HUES64 (cell line): Measurements from ENCODE around the gene ZDHHC14.
"Not testable (repeated sequence)": the region's sequence is repeated elsewhere in the genome, so short reads cannot be mapped to it uniquely, and the experiment has no call there.

Experiments
- H3K27ac ChIP-seq: 2 replicates; pipeline ENCODE4 v1.7.0; 2013; ENCODE audit warnings: low read depth, low read length, inconsistent platforms
- H3K27me3 ChIP-seq: 2 replicates; pipeline ENCODE4 v1.6.1; 2013; ENCODE audit warnings: mild to moderate bottlenecking, low read length; ENCODE audit not compliant: insufficient read depth
- H3K36me3 ChIP-seq: 2 replicates; pipeline ENCODE4 v1.6.1; 2013; ENCODE audit warnings: mild to moderate bottlenecking, low read length; ENCODE audit not compliant: insufficient read depth
- H3K4me1 ChIP-seq: 2 replicates; pipeline ENCODE4 v1.6.1; 2013; ENCODE audit warnings: mild to moderate bottlenecking, low read length, moderate library complexity; ENCODE audit not compliant: insufficient read depth
- H3K4me3 ChIP-seq: 2 replicates; pipeline ENCODE4 v1.5.1; 2013; ENCODE audit warnings: mild to moderate bottlenecking, low read length, moderate library complexity
- H3K9ac ChIP-seq: 2 replicates; pipeline ENCODE4 v1.6.1; 2013; ENCODE audit warnings: mild to moderate bottlenecking, low read depth, low read length
- H3K9me3 ChIP-seq: 2 replicates; pipeline ENCODE4 v1.6.1; 2013; ENCODE audit warnings: low read depth, low read length; ENCODE audit not compliant: insufficient read depth
- WGBS: fragments of 150-250, 120-280 bp; methylation state at CpG from one replicate; pipeline ENCODE4 v1.1.7; 2013; ENCODE audit warnings: missing lambda C conversion rate; 5-methylcytosine and 5-hydroxymethylcytosine counted together

Gene ZDHHC14

DNA sequence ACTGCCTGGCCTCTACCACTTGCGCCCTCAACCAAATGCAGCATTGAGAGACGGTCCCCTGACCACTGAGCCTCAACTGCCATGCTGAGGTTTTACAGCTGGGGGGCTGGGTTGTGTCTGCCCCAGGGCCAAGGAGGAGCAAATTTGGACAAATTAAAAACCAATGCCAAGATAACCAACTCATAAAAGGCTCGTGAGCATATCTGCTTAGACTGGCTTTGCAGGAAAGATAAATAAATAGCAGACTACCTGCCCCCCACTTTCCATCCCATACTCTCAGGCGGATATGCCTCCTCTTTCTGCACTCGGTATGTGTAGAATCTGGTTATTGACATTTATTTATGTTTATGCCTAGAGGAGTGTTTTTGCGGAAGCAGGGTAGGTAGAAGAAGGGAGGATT lies 76.8 kb downstream of the ZDHHC14 start:
- no peak overlapping the region for H3K27ac ChIP-seq
- no peaks in the 10 kb centered on the region for H3K9me3 ChIP-seq
- H3K4me1 ChIP-seq: peaks cover 7% of the 10 kb centered on the region; the same call in 1 of the 2 replicates
- H3K27me3 ChIP-seq: no peaks in the 10 kb centered on the region
- no peaks in the 10 kb centered on the region for H3K36me3 ChIP-seq
- no peak overlapping the region for H3K9ac ChIP-seq
- WGBS: 98% methylated on average over 6 of the region's 6 CpGs
- no peak overlapping the region for H3K4me3 ChIP-seq

DNA sequence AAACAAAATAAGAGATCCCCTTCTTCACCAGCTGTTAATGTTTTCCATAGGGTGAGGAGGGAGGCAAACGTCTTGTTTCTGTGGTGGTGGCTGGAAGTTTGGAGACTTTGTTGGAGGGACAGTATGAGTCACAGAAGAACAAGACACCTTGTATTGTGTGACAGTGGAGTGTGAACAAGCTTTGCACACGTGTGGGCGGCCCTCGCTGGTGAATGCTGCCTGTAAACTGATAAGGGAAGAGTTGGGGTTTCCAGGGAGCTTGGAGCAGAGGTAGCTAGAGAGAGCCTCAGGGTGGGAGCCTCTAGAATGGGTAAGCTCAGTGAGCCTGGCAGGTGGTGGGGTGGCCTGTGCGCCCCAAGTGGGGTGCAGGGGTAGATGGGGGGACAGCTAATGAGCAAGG lies 78.3 kb downstream of the ZDHHC14 start:
- Histone ChIP-seq H3K27ac (no peak overlapping the region), H3K9ac (no peak overlapping the region), H3K27me3 (no peaks in the 10 kb centered on the region), H3K9me3 (no peaks in the 10 kb centered on the region), H3K4me3 (no peak overlapping the region), H3K4me1 (peaks cover 15% of the 10 kb centered on the region; the same call in 1 of the 2 replicates), H3K36me3 (no peaks in the 10 kb centered on the region)
- WGBS: 85% methylated on average over 5 of the region's 5 CpGs

DNA sequence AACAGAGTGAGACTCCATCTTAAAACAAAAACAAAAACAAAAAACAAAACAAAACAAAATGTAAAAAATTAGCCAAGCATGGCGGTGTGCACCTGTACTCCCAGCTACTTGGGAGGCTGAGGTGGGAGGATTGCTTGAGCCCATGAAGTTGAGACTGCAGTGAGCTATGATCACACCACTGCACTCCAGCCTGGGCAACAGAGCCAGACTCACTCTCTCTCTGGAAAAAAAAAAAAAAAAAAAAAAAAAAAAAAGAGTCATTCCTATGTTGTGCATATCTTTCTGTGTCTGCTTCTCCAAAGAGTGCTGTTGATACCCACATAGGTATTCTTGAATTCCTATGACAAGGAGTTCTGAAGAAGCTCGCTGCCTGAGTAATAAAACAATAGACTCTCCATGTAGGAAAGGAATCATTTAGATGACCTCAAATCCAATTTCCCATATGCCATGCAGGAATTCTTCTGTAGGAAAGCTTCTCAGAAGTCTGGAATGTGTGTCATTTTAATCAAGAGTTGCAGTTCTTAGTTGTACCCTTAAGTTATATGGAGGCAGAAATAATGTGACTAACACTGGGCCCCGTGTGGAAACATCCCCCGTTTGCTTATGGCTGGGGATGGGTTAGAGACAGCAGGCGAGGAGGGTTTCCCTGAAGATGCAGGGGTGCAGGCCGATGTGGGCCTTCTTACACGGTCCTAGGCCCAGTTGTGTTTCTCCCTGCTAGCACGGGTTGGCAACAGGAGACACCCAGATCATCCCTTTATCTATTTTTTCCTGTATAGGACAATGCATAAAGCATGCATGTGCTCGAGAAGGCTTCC lies 79.4 kb downstream of the ZDHHC14 start:
- no peaks in the 10 kb centered on the region for H3K9me3 ChIP-seq
- no peak overlapping the region for H3K9ac ChIP-seq
- peaks cover 22% of the 10 kb centered on the region for H3K4me1 ChIP-seq
- 87% methylated on average over 8 of the region's 9 CpGs for WGBS
- H3K36me3 ChIP-seq: no peaks in the 10 kb centered on the region
- no peak overlapping the region for H3K27ac ChIP-seq
- H3K27me3 ChIP-seq: no peaks in the 10 kb centered on the region
- no peak overlapping the region for H3K4me3 ChIP-seq

DNA sequence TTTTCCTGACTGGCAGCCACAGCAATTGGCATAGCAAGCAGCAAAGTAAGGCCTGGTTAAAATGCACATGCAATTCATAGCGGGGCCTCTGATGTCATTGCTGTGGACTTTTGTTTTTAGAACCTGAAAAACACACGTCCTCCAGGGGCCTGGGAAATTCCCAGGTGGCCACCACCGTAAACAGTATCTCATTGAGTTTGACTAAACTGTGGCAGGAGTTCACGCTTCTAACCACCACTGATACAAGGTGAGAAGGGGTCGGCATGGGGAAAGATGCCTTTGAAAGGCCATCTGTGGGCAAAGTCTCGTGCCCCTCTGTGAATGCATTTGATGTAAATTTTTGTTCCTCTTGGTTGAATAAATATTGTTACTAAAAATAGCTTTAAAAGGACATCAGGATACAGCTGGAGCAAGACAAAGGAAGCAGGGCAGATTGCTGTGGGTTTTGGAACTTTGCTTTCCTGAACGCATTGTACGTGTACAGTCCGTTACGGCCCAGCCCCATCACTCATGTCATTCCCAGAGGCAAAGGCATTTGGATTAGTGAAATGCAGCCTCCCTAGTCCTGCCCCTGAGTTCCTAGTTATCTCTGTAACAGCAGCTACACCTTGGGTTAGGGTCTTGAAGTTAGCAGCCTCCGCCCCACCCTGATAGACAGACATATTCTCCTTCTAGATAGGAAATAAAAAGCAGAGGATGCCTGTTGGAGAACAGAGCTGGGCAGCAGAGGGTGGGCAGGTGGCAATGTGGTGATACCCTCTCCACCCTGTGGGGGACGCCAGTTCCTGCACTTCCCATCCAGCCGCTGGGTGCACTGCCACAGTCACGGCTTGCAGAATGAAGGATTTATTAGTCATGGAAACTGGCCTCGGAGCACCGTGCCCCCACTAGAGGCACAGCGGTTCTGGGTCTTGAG lies 80.3 kb downstream of the ZDHHC14 start:
- Histone ChIP-seq H3K9ac (no peak overlapping the region), H3K27ac (no peak overlapping the region), H3K4me3 (no peak overlapping the region), H3K36me3 (no peaks in the 10 kb centered on the region), H3K4me1 (peaks cover 21% of the 10 kb centered on the region), H3K27me3 (no peaks in the 10 kb centered on the region), H3K9me3 (no peaks in the 10 kb centered on the region)
- 87% methylated on average over 17 of the region's 17 CpGs for WGBS

DNA sequence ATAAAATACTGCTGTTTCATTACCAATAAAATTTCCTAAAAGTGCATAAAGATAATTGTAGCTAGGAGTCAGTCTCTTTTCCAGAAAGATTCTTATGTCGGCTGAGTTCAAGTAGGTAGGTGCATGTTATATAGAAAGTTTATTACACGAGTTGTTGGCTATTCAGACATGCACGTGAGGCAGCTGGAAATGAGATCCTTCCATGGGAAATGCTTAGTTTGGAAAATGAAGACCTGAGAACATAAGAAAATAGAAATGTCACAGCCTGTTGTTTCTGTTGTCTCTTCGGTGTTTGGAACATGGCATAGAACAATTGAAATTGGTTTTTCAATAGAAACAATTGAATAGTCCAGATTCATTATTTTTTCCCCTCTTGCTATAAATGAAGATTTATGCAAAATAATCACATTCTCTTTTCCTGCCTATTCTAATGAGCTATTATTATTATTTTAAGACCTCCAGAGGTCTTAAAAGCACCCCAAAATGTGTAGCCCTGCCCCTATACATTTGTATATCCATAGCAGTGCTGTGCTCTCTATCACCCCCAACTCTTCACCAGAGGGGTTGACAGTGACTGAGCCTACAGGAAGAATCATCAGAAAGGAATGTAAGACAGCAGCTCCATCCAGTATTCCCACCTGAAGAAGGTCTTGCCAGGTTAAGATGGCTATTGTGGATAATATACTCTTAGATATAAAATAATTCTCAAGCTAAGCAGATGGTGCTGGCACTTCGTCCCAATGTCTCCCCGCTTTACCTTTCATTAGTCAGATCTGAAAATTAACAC lies 82.2 kb downstream of the ZDHHC14 start:
- WGBS: 91% methylated on average over 6 of the region's 6 CpGs
- no peak overlapping the region for H3K4me3 ChIP-seq
- H3K36me3 ChIP-seq: no peaks in the 10 kb centered on the region
- no peak overlapping the region for H3K9ac ChIP-seq
- no peaks in the 10 kb centered on the region for H3K9me3 ChIP-seq
- H3K27ac ChIP-seq: no peak overlapping the region
- H3K27me3 ChIP-seq: no peaks in the 10 kb centered on the region
- peaks cover 21% of the 10 kb centered on the region for H3K4me1 ChIP-seq

DNA sequence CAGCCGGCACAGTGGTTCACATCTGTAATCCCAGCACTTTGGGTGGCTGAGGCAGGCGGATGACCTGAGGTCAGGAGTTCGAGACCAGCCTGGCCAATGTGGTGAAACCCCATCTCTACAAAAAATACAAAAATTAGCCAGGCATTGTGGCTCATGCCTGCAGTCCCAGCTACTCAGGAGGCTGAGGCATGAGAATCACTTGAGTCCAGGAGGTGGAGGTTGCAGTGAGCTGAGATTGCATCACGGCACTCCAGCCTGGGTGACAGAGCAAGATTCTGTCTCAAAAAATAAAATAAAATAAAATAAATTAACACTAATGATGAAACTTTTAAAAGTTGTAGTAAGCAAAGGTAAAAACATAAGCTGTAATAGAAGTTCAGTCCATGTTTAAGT lies 82.7 kb downstream of the ZDHHC14 start:
- not testable (repeated sequence) for H3K9ac ChIP-seq, H3K27me3 ChIP-seq, H3K27ac ChIP-seq, H3K36me3 ChIP-seq, H3K4me3 ChIP-seq, H3K9me3 ChIP-seq
- peaks cover 21% of the 10 kb centered on the region for H3K4me1 ChIP-seq
- 96% methylated on average over 4 of the region's 4 CpGs for WGBS

DNA sequence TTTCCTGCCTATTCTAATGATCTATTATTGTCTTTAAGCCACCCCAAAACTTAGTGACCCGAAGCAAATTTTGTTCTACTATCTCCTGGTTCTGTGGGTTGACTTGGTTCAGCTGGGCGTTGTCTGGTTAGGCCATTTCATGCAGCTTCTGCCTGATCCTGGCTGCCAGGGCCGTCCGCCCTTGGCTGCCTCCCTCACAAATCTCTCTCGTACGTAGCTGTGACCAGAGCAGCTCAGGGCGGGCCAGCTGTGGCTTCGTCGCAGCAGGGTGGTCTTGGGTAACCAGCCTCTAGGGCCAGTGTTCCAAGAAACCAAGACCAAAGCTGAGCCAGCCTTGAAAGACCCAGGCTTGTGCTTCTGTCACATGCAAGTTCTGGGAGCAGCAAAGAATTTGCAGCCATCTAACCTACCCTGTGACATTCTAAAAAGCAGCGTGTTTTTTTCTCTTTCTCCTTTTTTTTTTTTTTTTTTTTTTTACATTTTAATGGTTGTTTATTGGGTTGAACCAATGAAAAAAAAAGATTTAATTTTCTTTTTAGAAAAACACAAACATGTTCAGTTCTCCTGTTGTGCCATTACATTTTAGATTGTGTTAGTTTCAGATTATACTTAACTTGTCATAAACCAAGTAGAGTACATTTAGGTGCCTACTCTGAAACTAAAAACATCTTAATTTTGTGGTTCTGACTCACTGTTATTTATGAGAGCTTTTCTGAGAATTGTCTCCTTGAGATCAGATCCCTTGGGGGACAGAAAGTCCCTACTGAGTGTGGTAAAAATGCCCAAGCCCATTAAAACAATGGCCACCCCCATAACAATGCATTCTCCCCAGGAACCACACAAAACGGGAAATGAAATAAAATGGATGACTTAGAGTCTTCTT lies 83.9 kb downstream of the ZDHHC14 start:
- Histone ChIP-seq H3K27me3 (no peaks in the 10 kb centered on the region), H3K9ac (no peak overlapping the region), H3K36me3 (no peaks in the 10 kb centered on the region), H3K27ac (no peak overlapping the region), H3K9me3 (no peaks in the 10 kb centered on the region), H3K4me1 (peaks cover 21% of the 10 kb centered on the region), H3K4me3 (no peak overlapping the region)
- 72% methylated on average over 10 of the region's 11 CpGs for WGBS

DNA sequence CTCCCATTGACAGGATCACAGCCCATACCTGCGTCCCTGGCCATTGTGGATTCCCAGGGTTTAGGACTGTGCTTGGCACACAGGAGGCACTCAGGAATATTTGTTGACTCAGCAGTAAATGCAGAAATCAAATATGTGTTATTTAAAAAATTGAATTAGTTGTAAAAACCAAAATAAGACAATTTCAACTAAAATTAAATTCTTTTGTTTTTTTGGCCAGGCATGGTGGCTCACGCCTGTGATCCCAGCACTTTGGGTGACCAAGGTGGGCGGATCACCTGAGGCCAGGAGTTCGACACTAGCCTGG lies 85.3 kb downstream of the ZDHHC14 start:
- WGBS: 96% methylated on average over 4 of the region's 4 CpGs
- Histone ChIP-seq H3K4me3 (no peak overlapping the region), H3K27ac (no peak overlapping the region), H3K4me1 (peaks cover 21% of the 10 kb centered on the region), H3K27me3 (no peaks in the 10 kb centered on the region), H3K9ac (no peak overlapping the region), H3K9me3 (no peaks in the 10 kb centered on the region), H3K36me3 (no peaks in the 10 kb centered on the region)

DNA sequence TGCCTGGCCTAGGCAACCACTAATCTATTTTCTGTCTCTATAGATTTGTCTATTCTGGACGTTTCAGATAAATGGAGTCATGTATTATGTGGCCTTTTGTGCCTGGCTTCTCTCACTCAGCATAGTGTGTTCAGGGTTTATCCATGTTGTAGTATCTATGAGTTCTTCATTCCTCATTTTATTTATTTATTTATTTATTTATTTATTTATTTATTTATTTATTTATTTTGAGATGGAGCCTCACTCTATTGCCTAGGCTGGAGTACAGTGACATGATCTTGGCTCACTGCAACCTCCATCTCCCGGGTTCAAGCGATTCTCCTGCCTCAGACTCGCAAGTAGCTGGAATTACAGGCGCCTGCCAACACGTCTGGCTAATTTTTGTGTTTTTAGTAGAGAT lies 86.3 kb downstream of the ZDHHC14 start:
- not testable (repeated sequence) for H3K36me3 ChIP-seq, H3K4me3 ChIP-seq, H3K9me3 ChIP-seq, H3K27ac ChIP-seq, H3K27me3 ChIP-seq, H3K9ac ChIP-seq
- 91% methylated on average over 6 of the region's 6 CpGs for WGBS
- peaks cover 21% of the 10 kb centered on the region for H3K4me1 ChIP-seq

DNA sequence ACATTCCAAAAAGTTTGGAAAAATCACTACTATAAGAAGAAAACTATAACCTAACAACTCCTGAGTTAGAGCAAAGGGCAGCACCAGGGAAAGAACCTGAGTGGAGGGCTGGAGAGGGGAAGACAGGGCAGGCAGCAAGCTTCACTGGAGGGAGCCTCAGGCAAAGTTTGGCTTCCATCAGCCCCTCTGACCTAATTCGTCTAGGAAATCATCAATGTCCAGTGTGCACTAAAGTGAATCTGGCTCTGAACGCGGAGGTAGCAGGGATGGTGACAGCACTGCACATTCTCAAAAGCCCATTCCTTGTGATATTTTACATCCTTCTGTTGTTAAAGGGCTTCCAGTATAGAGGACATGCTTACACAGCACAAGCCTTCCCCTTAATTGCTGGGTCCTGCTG lies 87.1 kb downstream of the ZDHHC14 start:
- no peak overlapping the region for H3K9ac ChIP-seq
- H3K4me1 ChIP-seq: peaks cover 17% of the 10 kb centered on the region
- H3K36me3 ChIP-seq: no peaks in the 10 kb centered on the region
- no peak overlapping the region for H3K27ac ChIP-seq
- no peaks in the 10 kb centered on the region for H3K27me3 ChIP-seq
- WGBS: 100% methylated on average over 3 of the region's 3 CpGs
- no peak overlapping the region for H3K4me3 ChIP-seq
- no peaks in the 10 kb centered on the region for H3K9me3 ChIP-seq
